ENCODE results near the gene PLA2G4E. TPM values are rescaled to one million over a fixed set of nuclear protein-coding genes. Genes with fewer than 3 reads are reported as not detected.
A peak's percentile ranks its signal among the peaks of the same experiment; 100 is the strongest.

Gene PLA2G4E
- total RNA-seq, 4 donors from 2014 or later = 0.08 to 0.67 TPM; not detected in 2

GRCh38 chr15:41944313-41944940 lies 76.4 kb downstream of the PLA2G4E start:
- Histone ChIP-seq H3K27ac (peak overlapping the region in 3 of 4 donors; percentile 44 to 77 (median 77)), H3K27me3 (no peaks in the 10 kb centered on the region), H3K9me3 (no peaks in the 10 kb centered on the region), H3K4me3 (no peak overlapping the region), H3K36me3 (peaks cover 0 to 24% of the 10 kb centered on the region in 2 donors), H3K4me1 (peaks cover 0 to 52% (median 11%) of the 10 kb centered on the region in 3 donors)
- ATAC-seq = peak; percentile 94
- 18 to 23% methylated on average over 4 to 5 of the region's 8 CpGs for WGBS, 2 donors (ENCODE audit: low coverage in 1 of 2)
- TF ChIP-seq POLR2AphosphoS5 (IDR thresholded peaks at IDR 0.05) = peak; percentile 61
- no peak for TF ChIP-seq EP300 (IDR thresholded peaks at IDR 0.05)

- WGBS, 2 donors (ENCODE audit: low coverage in 1 of 2) = 83 to 100% methylated on average over 1 to 3 of the region's 6 CpGs
- H3K4me1 ChIP-seq = peaks cover 0 to 46% (median 11%) of the 10 kb centered on the region in 3 donors
These were observed 77.1 kb downstream of the PLA2G4E start for GRCh38 chr15:41943543-41944312.

GRCh38 chr15:41942886-41943285 lies 78.0 kb downstream of the PLA2G4E start:
- 83 to 93% methylated on average over 3 to 6 of the region's 7 CpGs for WGBS, 2 donors (ENCODE audit: low coverage in 1 of 2)
- Histone ChIP-seq H3K4me3 (no peak overlapping the region), H3K27me3 (no peaks in the 10 kb centered on the region), H3K4me1 (peaks cover 0 to 39% (median 11%) of the 10 kb centered on the region in 3 donors), H3K27ac (peak overlapping the region in 1 of 4 donors; percentile 77), H3K9me3 (no peaks in the 10 kb centered on the region), H3K36me3 (peaks cover 0 to 24% of the 10 kb centered on the region in 2 donors)
- no peak for TF ChIP-seq POLR2AphosphoS5 (IDR thresholded peaks at IDR 0.05)
- no peak for TF ChIP-seq EP300 (IDR thresholded peaks at IDR 0.05)
- no peak for TF ChIP-seq CTCF (IDR thresholded peaks at IDR 0.05)
- no peak for TF ChIP-seq POLR2A (IDR thresholded peaks at IDR 0.05)
- ATAC-seq = no peak

More at GRCh38 chr15:41943543-41944312, 77.1 kb downstream of the PLA2G4E start:
- peaks cover 0 to 24% of the 10 kb centered on the region in 2 donors for H3K36me3 ChIP-seq
- H3K9me3 ChIP-seq = no peaks in the 10 kb centered on the region
- ATAC-seq = peak; percentile 19
- H3K27ac ChIP-seq = peak overlapping the region in 3 of 4 donors; percentile 44 to 77 (median 77)
- H3K27me3 ChIP-seq = no peaks in the 10 kb centered on the region
- no peak overlapping the region for H3K4me3 ChIP-seq
- TF ChIP-seq POLR2AphosphoS5 (IDR thresholded peaks at IDR 0.05) (no peak), EP300 (IDR thresholded peaks at IDR 0.05) (no peak), POLR2A (IDR thresholded peaks at IDR 0.05) (no peak)

GRCh38 chr15:41941644-41942415 lies 79.0 kb downstream of the PLA2G4E start:
- no peak for ATAC-seq

GRCh38 chr15:41940441-41940857 lies 80.4 kb downstream of the PLA2G4E start:
- ATAC-seq = no peak
- WGBS, 2 donors (ENCODE audit: low coverage in 1 of 2) = 58 to 68% methylated on average over 2 to 5 of the region's 13 CpGs
- no peaks in the 10 kb centered on the region for H3K27me3 ChIP-seq
- no peak for TF ChIP-seq POLR2A (IDR thresholded peaks at IDR 0.05)
- TF ChIP-seq CTCF (IDR thresholded peaks at IDR 0.05) = no peak
- no peak for TF ChIP-seq EP300 (IDR thresholded peaks at IDR 0.05)
- TF ChIP-seq POLR2AphosphoS5 (IDR thresholded peaks at IDR 0.05) = no peak
- H3K27ac ChIP-seq = peak overlapping the region in 1 of 4 donors; percentile 21
- H3K4me1 ChIP-seq = peaks cover 0 to 32% (median 11%) of the 10 kb centered on the region in 3 donors
- peaks cover 0 to 24% of the 10 kb centered on the region in 2 donors for H3K36me3 ChIP-seq
- H3K4me3 ChIP-seq = no peak overlapping the region
- no peaks in the 10 kb centered on the region for H3K9me3 ChIP-seq

More at GRCh38 chr15:41941644-41942415, 79.0 kb downstream of the PLA2G4E start:
- Histone ChIP-seq H3K27ac (peak overlapping the region in 1 of 4 donors; percentile 6), H3K9me3 (no peaks in the 10 kb centered on the region), H3K4me1 (peaks cover 0 to 43% (median 11%) of the 10 kb centered on the region in 3 donors), H3K27me3 (no peaks in the 10 kb centered on the region), H3K36me3 (peaks cover 0 to 24% of the 10 kb centered on the region in 2 donors), H3K4me3 (no peak overlapping the region)
- TF ChIP-seq POLR2A (IDR thresholded peaks at IDR 0.05) (no peak), POLR2AphosphoS5 (IDR thresholded peaks at IDR 0.05) (no peak)
- WGBS, 2 donors (ENCODE audit: low coverage in 1 of 2) = 79 to 92% methylated on average over 11 to 20 of the region's 22 CpGs

GRCh38 chr15:41939986-41940385 lies 80.9 kb downstream of the PLA2G4E start:
- ATAC-seq = no peak
- Histone ChIP-seq H3K9me3 (no peaks in the 10 kb centered on the region), H3K36me3 (peaks cover 0 to 24% of the 10 kb centered on the region in 2 donors), H3K27ac (peak overlapping the region in 1 of 4 donors; percentile 21), H3K4me3 (no peak overlapping the region), H3K4me1 (peaks cover 0 to 32% (median 11%) of the 10 kb centered on the region in 3 donors), H3K27me3 (no peaks in the 10 kb centered on the region)
- no peak for TF ChIP-seq CTCF (IDR thresholded peaks at IDR 0.05)
- no peak for TF ChIP-seq POLR2AphosphoS5 (IDR thresholded peaks at IDR 0.05)
- no peak for TF ChIP-seq POLR2A (IDR thresholded peaks at IDR 0.05)
- TF ChIP-seq EP300 (IDR thresholded peaks at IDR 0.05) = no peak
- WGBS, 2 donors (ENCODE audit: low coverage in 1 of 2) = 100% methylated on average over 1 to 4 of the region's 9 CpGs
